G401 (cell line): ENCODE results near the gene ERI3. TPM values are rescaled to one million over a fixed set of nuclear protein-coding genes. Genes with fewer than 3 reads are reported as not detected.
A peak's percentile ranks its signal among the peaks of the same experiment; 100 is the strongest.

Experiments
- DNase-seq: peaks from one replicate; pipeline ENCODE4 v3.0.0-alpha.2; 2015; ENCODE audit warnings: low spot score
- in situ Hi-C: cut with HindIII; loops from 2 replicates; pipeline ENCODE4 v1.10.0; 2016; ENCODE audit warnings: low sequenced_read_pairs, mixed read lengths
- total RNA-seq: library from RNA; depleted of rRNA; stranded (reverse); fragments of >200 nt; shearing (Covaris generic); gene quantifications from 2 replicates; pipeline ENCODE4 v1.2.3, GENCODE V29; 2014; rRNA removed

ERI3 gene, protein sequence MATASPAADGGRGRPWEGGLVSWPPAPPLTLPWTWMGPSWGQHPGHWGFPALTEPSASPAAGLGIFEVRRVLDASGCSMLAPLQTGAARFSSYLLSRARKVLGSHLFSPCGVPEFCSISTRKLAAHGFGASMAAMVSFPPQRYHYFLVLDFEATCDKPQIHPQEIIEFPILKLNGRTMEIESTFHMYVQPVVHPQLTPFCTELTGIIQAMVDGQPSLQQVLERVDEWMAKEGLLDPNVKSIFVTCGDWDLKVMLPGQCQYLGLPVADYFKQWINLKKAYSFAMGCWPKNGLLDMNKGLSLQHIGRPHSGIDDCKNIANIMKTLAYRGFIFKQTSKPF
- 131 and 135 TPM in 2 replicates for total RNA-seq

DNA sequence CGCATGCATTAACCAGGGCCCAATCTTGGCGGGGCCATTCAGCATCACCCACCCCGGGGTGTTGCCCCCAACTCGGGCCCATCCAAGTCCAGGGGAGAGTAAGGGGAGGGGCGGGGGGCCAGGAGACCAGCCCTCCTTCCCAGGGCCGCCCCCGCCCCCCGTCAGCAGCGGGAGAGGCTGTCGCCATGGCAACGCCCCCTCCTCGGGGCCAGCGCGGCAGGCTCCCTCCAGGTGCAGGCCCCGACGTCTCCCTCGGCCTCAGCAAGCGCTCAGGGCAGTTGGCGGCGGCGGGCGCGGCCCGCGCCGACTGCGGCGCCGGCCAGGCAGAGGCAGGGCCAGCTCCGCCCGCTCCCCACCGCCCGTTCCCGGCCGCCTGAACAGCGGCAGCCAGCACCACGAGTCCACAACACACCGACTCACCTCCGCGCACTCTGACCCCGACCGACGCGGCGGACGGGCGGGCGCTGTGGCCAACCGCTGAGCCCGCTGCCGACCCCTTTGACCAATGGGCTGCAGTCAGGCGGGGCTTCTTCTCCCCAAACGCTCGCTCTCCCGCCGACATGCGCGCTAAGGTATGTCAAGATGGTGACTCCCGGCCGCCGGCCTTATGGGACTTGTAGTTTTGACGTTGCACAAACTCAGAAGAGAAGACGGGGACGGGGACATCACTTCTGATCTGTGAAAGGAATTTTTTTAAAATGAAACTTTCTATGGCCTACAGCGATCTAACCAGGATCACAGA, at the start of gene ERI3:
Gene ERI3, minus strand, starts transcription at position 418 of the 742 bp plus-strand sequence. Its CDS starts 231 bp downstream, at position 187.
- peak; percentile 99 for DNase-seq
- in situ Hi-C loops: no loop called here

DNA sequence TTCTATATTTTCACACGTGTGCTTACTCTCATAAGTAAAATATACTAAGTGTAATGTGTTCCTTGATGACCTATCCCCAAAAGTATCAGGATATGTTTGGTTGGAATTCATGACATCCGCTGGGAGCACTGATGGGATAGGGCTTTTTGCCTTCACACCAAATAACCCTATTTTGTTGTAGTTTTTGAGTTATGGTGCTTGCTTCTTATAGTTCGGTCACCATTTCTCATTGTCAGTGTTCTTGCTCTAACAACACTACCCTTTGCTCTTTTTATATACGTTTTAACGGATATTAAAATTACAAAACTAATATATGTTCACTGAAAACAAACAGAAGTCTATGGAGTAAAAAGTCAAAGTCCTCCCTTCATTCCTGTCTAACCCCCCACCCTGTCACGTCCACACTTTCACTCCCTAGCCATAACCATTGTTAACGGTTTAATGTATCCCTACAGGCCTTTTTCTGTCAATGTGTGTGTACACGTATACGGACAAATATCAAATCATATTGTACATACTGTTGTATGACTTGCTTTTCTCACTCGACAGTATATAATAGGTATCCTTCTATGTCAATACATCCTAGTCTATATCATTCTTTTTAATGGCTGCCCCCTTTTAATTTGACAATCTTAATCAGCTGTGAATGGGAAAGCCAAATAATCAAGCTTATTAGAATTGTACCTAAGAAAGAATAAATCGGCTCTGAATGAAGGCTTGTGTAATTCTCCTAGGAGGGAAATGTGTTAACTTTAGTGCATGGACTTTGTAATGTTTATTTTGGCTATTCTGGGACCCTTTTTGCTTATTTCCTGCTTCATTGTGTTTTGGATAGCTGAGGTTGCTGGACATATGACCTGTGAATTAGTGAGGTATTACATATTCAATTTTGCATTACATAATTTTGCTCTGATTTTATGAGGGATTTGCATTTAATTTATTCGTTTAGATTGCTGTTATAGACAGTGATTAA, 46.5 kb upstream of the ERI3 start:
- no peak for DNase-seq
- in situ Hi-C loops: no loop called here

DNA sequence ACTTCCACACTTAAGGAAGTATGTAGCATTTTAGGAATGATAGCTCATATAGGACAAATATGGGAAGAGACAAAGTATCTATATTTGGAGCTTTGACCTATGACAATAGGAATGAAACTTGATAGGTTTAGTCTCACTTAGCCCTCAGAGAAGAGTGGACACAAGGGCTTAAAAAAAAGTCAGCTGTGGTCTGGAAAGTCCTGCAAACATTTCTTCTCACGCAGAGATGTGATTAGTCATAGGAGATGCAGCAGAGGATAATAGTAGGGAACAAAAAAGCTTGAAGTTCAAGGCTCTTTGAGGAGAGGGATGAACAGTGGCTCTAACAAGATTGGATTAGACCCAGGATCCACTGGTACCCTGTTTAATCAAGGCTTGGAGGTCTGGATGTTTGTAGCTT, 35.2 kb upstream of the ERI3 start:
- in situ Hi-C loops: no loop called here
- DNase-seq: no peak

DNA sequence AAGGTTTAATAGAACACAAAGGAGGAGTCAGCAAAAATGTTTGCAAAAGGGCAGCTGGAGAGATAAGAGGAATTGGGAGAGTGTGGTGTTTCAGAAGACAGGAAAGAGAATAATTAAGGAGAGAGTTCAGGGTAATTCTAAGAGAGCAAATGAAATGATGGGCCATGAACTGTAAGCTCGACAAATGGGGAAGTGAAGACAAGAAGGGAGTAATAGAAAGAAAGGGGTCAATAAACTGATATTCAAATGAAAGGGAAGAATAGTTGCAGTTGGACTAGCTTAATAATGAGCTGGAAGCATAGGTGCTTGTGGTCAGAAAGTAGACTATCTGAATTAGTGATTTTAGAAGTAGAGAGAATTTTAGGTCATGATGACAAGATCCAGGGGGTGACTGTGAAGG, 34.4 kb upstream of the ERI3 start:
- DNase-seq: no peak
- in situ Hi-C loops: no loop called here

DNA sequence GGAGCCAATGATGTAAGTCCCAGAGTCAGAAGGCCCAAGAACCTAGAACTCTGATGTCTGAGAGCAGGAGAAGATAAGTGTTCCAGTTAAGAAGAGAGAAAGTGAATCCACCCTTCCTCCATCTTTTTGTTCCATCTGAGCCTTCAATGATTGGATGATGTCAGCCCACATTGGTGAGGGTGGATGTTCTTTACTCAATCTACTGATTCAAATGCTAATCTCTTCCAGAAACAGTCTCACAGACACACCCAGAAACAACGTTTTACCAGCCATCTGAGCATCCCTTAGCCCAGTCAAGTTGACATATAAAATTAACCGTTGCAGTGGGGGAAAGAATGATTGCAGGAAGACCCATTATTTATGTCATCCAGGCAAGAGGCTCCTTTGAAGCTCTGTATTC, 33.5 kb upstream of the ERI3 start:
- in situ Hi-C loops: no loop called here
- DNase-seq: no peak

DNA sequence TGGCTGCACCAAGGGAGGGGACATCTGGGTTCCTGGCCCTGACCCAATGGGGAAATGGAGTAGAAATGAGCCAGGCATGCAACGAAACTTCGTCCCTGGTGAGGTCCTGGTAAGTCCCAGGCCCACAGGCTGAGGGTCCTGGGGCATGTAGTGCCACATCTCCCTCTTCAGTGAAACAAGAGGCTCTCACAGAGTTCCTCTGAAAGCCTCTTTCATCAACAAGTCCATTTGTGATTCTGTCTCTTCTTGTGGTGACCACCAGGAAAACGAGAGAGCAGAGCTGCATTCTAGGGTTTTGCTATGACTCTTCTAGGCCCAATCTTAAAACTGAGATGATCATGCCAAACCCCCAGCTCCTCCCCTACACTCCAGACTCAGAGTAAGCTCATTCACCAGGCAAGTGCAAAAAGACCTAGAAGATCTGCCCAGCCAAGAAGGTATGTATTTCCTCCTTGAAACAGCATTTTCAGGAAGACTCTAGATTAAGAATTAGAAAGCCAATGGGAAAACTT, 25.7 kb upstream of the ERI3 start:
- no peak for DNase-seq
- in situ Hi-C loops: no loop called here

DNA sequence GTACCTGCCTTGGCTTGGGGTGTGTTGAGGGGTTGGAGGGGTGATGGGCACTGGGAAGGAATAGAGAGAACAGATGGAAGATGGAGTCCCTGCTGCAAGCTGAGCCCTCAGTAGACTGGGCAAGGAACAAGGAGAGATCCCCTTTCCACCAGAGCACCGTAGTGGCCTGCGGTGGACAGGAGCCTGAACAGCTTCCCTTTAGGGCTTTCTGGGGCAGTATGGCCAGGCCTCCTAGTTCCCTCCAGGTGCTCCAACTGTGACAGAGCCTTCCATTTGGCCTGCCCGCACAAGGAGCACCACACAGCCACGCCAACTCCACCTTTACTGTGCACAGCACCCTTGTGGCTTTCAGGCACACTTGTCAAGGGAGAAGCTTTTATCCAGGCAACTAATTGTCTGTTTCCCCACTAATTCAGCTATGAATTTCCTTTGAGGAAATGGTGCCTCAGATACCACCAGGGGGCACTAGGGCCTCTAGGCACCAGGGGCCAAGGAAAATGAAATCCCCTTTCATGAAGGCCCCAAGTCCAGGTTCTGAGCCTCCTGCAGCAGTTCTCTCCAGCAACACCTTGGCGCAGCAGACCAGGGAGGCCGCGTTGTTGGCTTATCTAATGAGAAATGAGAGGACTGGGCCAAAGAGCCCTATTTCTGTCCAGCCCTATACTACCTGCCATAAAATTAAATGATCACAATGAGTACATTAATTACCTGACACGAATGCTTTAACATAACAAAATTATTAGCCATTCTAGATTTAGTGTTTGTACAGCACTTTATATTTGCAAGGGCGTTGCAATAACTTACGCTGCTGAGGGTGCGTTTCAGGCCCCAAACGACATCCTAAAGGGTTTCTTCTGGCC, 23.1 kb upstream of the ERI3 start:
- DNase-seq: peak; percentile 23
- in situ Hi-C loops: no loop called here

DNA sequence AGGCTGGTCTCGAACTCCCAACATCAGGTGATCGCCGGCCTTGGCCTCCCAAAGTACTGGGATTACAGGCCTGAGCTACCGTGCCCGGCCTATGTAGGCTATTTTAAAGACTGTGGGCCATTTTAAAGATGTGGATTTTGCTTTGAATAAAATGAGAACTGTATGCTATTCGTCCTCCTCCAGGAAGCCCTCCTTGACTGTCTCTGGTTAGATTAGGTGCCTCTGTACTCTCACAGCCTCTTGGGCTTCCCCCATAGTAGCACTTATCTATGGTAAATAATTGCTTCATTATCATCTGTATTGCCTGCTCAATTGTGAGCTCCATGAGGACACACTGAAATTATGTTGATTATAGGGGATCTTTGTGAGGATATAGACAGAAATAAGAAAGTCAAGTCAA, 20.5 kb upstream of the ERI3 start:
- DNase-seq: no peak
- in situ Hi-C loops: no loop called here

DNA sequence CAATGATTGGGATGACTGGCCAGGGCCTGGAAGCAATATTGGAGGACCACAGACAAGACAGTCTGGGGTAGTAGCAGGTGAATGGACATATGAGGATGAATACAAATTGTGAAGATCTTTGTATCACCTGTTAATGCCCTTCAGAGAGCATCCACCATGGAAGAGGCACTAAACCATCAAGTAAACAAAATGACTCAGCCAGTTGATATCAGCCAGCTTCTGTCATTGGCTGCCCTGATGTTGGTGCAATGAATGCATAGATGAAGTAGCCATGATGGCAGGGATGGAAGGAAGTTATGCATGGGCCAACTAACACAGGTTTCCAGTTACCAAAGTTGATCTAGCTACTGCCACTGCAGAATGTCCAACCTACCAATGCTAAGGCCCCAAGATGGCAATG, 16.1 kb upstream of the ERI3 start:
- in situ Hi-C loops: no loop called here

DNA sequence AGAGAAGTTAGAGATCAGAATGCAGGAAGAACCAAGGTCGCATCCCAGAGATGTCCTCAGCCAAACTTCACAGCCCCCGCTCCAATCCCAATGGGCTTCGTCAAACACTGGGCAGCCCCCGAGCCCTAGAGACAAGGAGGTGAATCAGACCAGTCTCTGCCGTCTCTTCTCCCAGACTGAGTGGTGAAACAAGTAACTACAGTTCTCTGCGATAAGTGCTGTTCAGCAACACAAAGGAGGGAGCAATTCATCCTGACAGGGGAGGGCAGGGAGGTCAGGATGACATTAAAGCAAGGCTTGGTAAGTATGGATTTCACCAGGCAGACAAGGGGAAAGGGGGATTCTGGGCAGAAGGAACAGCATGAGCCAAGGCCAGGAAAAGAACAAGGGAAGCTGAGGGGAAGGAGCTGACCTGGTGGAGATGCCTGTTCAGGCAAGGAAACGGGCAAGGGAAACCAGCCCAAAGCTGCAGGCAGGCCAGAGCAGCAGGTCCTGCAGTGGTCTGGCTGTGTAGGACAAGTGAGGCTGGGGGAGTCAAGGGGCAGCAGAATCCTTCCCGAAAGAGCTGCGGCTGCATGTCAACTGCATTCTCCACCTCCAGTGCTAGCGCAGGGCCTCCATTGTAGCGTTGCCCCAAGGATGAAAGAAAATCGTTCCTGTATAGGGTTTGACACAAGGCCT, 13.6 kb upstream of the ERI3 start:
- no peak for DNase-seq

More for the DNA sequence above, 16.1 kb upstream of the ERI3 start:
- DNase-seq: no peak

DNA sequence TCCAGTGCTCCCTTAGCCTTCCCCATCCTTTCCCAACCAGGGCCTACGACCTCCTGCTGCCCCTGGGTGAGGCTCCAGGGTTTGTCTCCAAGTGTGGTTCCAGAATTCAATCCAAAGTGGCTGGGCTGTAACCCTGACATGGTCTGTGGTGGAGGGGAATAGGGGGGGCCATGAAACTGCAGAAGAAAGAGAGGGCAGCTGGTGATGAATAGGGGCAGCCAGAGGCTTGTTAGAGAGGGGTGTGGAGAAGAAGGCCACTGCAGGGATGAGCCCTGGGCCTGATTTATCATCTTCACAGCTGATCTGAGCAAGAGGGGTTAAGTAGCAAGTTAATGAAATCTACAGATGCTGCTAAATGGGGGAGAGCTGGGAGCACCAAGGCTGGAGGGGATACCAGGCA, 12.9 kb upstream of the ERI3 start:
- in situ Hi-C loops: no loop called here
- DNase-seq: no peak

More for the DNA sequence above, 13.6 kb upstream of the ERI3 start:
- in situ Hi-C loops: no loop called here

DNA sequence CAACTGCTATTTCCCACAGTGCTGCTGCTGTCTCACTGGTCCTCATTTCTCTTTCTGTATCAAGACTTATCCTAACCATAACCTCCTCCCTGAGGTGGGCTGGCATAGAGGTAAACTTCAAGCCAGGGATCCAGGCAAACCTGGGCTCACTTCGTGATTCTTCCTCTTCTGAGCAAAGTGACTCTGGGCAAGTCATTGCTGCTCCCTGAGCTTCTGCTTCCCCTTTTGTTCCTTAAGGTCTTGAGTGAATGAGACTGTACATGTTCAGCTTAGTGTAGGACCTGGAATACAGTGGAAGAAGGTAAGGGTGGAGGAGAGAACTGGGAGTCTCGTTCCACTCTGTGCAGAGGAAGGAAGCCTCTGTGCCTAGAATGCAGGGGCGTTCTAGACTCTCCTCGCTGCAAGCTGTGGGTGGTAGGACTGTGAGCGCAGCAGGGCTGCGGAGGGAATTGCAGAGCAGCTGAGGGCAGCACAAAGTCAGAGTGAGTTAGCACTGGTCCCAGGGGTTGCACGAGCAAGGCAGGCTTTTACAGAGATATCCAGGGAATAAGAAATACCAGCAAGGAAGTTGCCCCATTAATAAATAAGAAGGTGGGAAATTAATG, 11.4 kb upstream of the ERI3 start:
- in situ Hi-C loops: no loop called here
- no peak for DNase-seq

DNA sequence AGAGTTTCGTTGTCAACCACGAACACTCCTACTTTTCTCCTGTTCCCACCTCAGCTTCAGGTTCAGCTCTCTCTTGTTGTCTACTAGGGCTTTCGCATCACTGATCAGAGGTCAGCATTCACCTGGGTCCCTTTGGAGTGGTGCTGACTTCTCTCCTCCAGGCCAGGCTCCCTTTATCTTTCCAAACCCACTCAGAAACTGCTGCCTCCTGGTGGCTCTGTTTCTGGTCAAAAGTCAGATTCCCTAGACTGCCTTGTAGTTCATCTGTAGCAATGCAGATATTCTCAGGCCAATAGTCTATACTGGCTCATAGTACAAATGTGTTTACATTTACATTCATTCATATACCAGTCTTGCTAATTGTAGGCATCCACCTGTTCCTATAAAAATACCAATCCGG, 6.4 kb upstream of the ERI3 start:
- in situ Hi-C loops: no loop called here
- DNase-seq: no peak

DNA sequence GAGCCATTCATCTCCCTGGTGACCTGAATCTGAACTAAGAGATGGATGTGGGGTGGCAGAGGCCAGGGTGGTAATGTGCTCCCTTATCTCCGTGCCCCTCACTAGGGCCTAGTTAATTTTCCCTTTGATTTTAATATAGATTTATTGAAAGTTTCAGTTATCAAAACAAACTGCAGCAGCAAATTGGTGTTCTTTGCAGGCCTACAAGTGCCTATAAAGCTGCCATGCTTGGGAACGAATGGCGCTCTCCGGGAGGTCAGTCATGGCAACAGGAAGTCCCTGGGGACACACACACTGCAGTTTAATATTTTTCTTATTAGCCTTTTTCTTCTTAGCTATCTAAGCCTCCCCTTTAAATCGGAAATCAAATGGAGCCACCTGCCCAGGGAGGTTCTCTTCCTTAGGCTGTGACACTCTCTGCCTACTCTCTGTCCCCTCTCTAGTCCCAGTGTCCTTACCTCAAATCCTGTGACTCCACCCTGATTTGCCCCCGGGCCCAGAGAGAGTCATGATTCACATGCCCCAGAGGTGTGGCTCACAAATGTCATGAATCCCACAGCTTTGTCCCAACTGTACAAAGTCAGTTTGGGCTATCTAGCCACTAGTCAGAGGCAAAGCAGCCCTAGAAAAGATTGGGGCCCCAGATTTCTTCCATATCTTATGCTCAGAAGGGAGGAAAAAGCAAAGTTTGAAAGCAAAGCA, 4.3 kb upstream of the ERI3 start:
- in situ Hi-C loops: no loop called here
- DNase-seq: no peak

DNA sequence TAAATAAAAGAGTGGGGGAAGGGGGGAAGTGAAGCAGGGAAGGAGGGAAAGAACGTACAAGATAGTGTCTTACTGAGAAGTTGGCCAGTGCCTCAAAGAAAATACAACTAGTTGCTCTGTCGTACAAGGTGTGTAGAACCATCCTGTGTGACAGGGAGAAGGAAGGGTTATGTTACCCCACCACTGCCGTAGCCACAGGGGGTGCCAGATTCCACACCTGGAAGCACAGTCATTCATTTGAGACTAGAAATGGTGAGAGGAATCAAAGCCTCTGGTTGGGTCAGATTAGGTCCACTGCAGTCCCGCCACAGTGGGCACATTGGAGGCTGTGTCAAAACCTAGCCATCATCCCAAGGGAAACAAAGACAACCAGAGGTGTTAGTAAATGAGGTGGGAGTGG, 2.7 kb upstream of the ERI3 start:
- in situ Hi-C loops: no loop called here
- no peak for DNase-seq

DNA sequence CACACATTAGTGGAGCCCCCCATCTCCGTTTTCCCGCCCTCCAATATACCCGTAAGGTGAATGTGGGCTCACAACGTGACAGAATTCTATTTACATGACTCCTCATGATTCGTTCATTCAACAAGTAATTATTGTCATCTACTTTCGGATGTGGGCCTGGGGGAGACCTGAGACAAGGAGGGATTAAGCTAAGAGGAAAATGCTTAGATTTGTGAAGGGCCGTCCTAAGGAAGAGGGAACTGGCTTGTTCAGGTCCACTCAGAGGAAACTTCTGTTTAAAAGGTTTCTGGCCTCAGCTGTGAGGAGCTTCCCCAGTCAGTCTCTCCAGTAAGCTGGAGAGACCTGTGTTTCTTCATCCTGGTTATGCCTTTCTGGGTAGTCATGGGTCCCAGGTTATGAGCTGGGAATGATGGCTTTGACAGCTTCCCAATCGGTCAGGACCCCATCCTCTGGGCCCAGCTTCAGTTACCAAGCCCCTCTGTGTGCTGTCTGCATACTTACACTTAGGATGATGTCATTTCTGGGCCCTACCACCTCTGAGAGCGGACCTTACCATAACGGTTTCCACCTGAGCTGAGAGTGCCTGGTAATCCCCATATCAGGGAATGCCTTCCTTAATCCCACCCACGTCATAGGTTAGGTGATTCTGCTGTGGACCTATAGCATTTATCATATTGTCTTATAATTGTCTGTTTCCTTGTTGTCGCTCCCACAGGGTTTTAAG, 687 bp upstream of the ERI3 start:
- no peak for DNase-seq
- in situ Hi-C loops: no loop called here
